A172 (cell line): ENCODE measurements around the gene FAM72D. TPM values are rescaled to one million over a fixed set of nuclear protein-coding genes. Genes with fewer than 3 reads are reported as not detected.
A peak's percentile ranks its signal among the peaks of the same experiment; 100 is the strongest.
"Not testable (repeated sequence)": the region's sequence is repeated elsewhere in the genome, so short reads cannot be mapped to it uniquely, and the experiment has no call there.

Source experiments
- DNase-seq: peaks from one replicate; pipeline ENCODE4 v3.0.0-alpha.2; 2015; ENCODE audit warnings: low spot score
- total RNA-seq: library from RNA; depleted of rRNA; stranded (reverse); fragments of >200 nt; shearing (Covaris generic); gene quantifications from 2 replicates; pipeline ENCODE4 v1.2.3, GENCODE V29; 2014; rRNA removed

The FAM72D gene
- total RNA-seq, 1 experiment from 2014 or later: 9.4 TPM

GRCh38 chr1:145146308-145146707, 50.5 kb downstream of the FAM72D start:
- not testable (repeated sequence) for DNase-seq

DNA sequence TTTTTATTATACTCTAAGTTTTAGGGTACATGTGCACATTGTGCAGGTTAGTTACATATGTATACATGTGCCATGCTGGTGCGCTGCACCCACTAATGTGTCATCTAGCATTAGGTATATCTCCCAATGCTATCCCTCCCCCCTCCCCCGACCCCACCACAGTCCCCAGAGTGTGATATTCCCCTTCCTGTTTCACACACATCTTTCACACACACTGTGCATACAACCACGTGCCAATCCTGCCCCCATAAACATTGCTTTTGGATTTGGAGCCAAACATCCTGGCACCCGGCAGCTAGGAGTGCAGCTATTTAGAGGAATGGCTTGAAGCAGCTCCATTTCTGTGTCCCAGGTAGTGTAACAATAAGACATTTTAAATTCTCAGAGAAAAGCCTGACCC, 51.4 kb downstream of the FAM72D start:
- not testable (repeated sequence) for DNase-seq

GRCh38 chr1:145155421-145155820, 59.6 kb downstream of the FAM72D start:
- not testable (repeated sequence) for DNase-seq

- DNase-seq: not testable (repeated sequence)
Measured at GRCh38 chr1:145155873-145156272, 60.1 kb downstream of the FAM72D start.

GRCh38 chr1:145156891-145157610, 61.3 kb downstream of the FAM72D start:
- DNase-seq: peak; percentile 0

GRCh38 chr1:145157715-145158114, 61.9 kb downstream of the FAM72D start:
- DNase-seq: not testable (repeated sequence)

GRCh38 chr1:145161046-145161752, 65.4 kb downstream of the FAM72D start:
- DNase-seq: not testable (repeated sequence)

Other genes with a start within 250 kb of the FAM72D start
- gene SRGAP2B, start 646 bp upstream of the FAM72D start, total RNA-seq: 34.2 and 41.8 TPM in 2 replicates
- not detected in 2 replicates for gene PPIAL4D, start 146.2 kb downstream of the FAM72D start, total RNA-seq